T47D (cell line): ENCODE data around the gene TPRN.
"Not testable (repeated sequence)": the region's sequence is repeated elsewhere in the genome, so short reads cannot be mapped to it uniquely, and the experiment has no call there.

Experiments
- DNase-seq, 2 experiments: peaks; one replicate each; pipeline versions ENCODE4 v3.0.0 to v3.0.0-alpha.2; 2011 to 2012; ENCODE audit warnings: low read depth in 1 of 2, low spot score in 1 of 2
- JUND ChIP-seq: IDR thresholded peaks from 2 replicates; pipeline ENCODE4 v1.6.1; 2012; ENCODE audit warnings: low read depth
- in situ Hi-C: cut with HindIII; loops from 2 replicates; pipeline ENCODE4 v1.10.0; 2016; ENCODE audit warnings: low sequenced_read_pairs, low pct_unique_long_range_greater_than_20kb

Gene TPRN

DNA sequence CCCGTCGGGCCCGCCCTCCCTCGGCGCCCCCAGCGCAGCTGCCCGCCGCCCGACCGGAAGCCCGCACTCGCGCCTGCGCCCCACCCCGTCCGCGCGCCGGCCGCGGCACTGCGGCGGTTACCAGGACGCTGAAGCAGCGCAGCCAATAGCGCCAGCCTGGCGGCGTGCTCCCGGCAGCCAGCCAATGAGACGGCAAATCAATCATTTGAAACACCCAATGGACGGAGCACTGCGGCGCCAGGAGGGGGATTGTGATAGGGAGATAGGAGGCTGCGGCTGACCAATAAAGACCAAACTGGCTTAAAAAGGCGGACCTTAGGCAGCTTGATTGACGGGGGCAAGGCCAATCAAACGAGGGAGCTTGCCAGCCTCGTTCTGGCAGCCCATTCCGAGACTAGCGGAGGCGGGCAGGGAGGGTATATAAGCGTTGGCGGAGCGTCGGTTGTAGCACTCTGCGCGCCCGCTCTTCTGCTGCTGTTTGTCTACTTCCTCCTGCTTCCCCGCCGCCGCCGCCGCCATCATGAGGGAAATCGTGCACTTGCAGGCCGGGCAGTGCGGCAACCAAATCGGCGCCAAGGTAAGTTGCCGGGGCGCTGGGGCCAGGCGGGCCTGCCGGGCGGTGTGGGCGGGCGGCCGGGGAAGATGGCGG, 40.4 kb upstream of the TPRN start, which contains the start of gene TUBB4B:
TUBB4B (plus strand) TSS at position 447 of the 649 bp plus-strand sequence; CDS start at position 521, 74 bp downstream.
- no peak for TF ChIP-seq JUND
- in situ Hi-C loops = no loop called here
- peak; percentile 100 for DNase-seq

DNA sequence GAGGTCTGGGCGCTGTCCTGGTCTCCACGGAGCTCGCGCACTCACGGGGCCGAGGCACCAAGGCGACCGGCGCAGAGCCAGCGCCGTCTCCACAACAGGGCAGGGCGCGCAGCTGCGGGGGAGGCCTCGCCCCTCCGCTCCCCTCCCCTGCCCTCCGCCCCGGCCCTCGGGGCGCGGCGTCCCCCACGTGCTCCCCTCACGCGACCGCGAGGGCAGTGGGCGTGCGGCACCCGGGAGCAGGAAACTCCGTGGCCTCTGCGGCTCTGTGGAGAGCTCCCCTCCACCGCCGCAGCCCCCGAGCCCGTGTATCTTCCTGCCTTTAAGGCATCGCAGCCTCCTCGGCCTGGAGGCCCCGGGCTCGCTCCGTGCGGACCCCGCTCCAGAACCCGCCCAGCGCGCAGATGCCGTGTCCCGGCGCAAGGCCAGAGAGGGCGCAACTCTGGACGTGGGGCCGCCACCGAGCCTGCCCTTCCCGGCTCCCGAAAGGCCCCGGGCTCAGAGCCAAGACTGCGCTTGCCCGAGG, 39.8 kb upstream of the TPRN start:
- peak in 1 of 2 experiments; percentile 86 for DNase-seq
- in situ Hi-C loops = no loop called here
- TF ChIP-seq JUND = no peak

DNA sequence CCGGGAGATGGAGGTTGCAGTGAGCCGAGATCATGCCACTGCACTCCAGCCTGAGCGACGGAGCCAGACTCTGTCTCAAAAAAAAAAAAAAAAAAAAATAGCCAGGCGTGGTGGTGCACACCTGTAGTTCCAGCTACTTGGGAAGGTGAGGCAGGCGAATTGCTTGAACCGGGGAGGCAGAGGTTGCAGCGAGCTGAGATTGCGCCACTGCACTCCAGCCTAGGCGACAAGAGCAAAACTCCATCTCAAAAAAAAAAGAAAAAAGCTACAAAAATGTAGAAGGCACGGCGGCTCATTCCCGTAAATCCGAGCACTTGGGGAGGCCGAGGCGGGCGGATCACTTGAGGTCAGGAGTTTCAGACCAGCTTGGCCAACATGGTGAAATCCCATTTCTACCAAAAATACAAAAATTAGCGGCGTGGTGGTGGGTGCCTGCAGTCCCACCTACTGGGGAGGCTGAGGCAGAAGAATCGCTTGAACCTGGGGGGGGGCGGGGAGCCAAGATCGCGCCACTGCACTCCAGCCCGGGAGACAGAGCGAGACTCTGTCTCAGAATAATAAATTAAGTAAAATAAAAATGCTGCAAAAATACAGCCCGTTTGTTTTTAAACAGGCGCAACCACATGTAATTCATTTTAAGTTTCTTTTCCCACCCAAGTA, 39.1 kb upstream of the TPRN start:
- in situ Hi-C loops = not testable (repeated sequence)

DNA sequence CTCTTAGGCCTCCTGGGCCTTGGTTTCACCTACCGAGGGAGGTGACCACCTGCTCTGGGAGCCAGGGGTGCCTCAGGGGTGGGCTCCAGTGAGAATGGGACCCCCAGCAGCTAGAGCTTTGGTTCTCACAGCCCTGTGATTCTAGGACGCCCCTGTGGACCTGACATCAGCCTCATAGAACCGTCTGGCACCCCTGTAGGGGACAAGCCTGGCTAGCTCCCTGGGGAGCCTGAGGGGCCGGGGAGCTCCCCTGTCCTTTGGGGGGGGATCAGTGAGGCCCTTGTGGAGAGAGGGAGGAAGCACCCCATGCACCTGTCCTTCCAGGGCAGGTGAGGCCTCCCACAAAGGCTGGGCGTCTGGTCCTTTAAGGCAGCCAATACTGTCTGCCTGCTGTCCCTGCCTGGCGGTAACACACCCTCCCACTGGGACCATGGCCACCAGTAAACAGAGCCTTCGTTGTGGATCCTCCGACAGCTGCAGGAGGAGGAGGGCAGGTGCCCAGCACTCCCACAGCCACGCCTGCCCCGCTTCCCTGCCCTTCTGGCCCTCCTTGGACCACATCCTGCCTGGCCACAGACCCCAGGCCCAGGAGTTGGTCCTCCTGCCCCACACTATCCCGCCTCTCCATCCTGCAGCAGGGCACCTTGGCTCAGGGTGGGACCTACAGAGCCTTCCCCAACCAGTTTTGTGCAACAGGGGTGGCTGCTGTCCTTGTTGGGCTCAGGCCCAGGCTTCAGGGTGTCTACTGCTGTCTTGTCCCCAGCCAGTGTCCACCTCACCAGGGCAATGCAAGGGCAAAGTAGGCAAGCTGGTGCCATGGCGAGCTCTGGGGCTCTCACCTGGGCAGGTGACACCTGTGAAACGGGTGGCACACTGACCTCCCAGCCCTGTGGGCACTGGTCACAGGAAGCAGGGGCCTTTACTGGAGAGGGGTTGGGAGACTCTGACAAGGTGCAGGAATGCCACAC, 37.5 kb upstream of the TPRN start:
- TF ChIP-seq JUND = no peak
- in situ Hi-C loops = no loop called here
- peak; percentile 58 to 85 for DNase-seq

More for the DNA sequence above, 39.1 kb upstream of the TPRN start:
- not testable (repeated sequence) for DNase-seq

DNA sequence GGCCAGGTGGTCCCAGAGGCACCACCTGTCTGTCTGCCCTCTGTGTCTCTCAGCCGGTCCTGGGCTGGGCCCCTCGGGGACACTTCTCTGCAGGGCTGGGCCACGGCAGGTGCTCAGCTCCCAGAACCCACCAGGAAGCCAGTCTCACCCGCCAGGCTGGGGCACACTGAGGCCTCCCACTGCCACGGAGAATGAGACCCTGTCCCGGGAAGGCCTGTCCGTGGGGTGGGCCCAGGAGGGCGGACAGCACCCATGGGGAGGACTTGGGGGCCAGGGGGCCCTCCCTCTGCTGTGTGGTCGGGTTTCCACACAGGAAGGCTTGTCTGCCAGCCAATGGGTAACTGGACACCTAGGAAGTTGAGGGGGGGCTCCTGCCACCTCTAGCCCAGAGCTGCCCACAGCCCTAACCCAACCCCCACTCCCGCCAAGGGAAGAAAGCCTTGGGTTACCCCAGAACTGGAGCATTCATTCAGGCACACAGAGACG, 36.4 kb upstream of the TPRN start:
- TF ChIP-seq JUND = no peak
- in situ Hi-C loops = no loop called here
- DNase-seq = no peak

GRCh38 chr9:137236238-137236935, 35.8 kb upstream of the TPRN start:
- peak; percentile 90 to 97 for DNase-seq
- TF ChIP-seq JUND = no peak
- in situ Hi-C loops = no loop called here

DNA sequence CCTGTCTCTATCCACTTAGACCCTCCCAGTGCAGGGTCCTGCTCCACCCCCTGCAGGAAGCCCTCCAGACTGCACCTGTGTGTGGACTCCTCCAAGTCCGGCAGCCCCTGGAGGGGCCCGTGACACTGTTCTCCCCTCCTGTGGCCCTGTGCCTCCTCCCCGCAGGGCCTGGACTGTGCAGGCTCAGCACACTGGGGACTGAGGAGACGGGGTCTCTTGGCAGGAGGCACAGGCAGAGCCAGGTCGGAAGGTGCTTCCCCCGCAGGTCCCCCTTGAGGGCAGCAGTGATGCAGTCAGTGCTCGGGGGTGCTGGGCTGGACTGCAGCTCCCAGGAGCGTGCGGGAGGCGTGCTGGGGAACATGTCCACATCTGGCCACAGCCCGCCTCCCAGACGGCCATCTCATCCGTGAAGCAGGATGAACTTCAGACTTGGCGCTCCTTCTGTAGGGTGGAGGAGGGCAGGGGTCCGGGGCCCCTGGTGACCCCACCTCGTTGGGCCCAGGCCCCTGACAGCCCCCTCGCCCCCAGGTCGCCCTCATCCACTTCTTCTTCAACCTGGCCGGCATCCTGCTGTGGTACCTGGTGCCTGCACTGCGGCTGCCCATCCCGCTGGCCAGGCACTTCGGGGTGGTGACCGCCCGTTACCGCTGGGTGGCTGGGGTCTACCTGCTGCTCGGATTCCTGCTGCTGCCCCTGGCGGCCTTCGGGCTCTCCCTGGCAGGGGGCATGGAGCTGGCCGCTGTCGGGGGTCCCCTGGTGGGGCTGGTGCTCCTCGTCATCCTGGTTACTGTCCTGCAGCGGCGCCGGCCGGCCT, 35.1 kb upstream of the TPRN start:
- in situ Hi-C loops = no loop called here
- no peak for TF ChIP-seq JUND
- DNase-seq = no peak

- DNase-seq = no peak
- no peak for TF ChIP-seq JUND
- in situ Hi-C loops = no loop called here
Observed at GRCh38 chr9:137234758-137235423, 34.4 kb upstream of the TPRN start.

- DNase-seq = no peak
- TF ChIP-seq JUND = no peak
- in situ Hi-C loops = no loop called here
Observed at GRCh38 chr9:137234055-137234697, 33.6 kb upstream of the TPRN start.
